Measurements from ENCODE around the gene NFIA.

The NFIA gene

GRCh38 chr1:61293986-61294504, 211.7 kb downstream of the NFIA start:
- H3K27me3 ChIP-seq (ENCODE audit: control insufficient read depth, insufficient read depth, low read length) = no peaks in the 10 kb centered on the region
- H3K9ac ChIP-seq = no peak overlapping the region
- no peak for TF ChIP-seq CTCF (IDR thresholded peaks at IDR 0.05)
- H2AFZ ChIP-seq = no peak overlapping the region
- H3K79me2 ChIP-seq = peaks cover 3% of the 10 kb centered on the region
- H3K4me1 ChIP-seq = no peaks in the 10 kb centered on the region
- H3K4me3 ChIP-seq (ENCODE audit: low read depth, low read length) = no peak overlapping the region
- H3K4me2 ChIP-seq (ENCODE audit: low read length) = no peak overlapping the region
- H3K36me3 ChIP-seq (ENCODE audit: control insufficient read depth, insufficient read depth, low read length) = no peaks in the 10 kb centered on the region
- no peak overlapping the region for H3K27ac ChIP-seq
- H3K9me3 ChIP-seq (ENCODE audit: control insufficient read depth, low read length) = no peaks in the 10 kb centered on the region

GRCh38 chr1:61294930-61295329, 212.6 kb downstream of the NFIA start:
- Histone ChIP-seq H3K36me3 (ENCODE audit: control insufficient read depth, insufficient read depth, low read length) (no peaks in the 10 kb centered on the region), H3K4me2 (ENCODE audit: low read length) (no peak overlapping the region), H2AFZ (no peak overlapping the region), H3K27ac (no peak overlapping the region), H3K9me3 (ENCODE audit: control insufficient read depth, low read length) (no peaks in the 10 kb centered on the region), H3K9ac (no peak overlapping the region), H3K4me3 (ENCODE audit: low read depth, low read length) (no peak overlapping the region), H3K4me1 (no peaks in the 10 kb centered on the region), H3K79me2 (no peaks in the 10 kb centered on the region), H3K27me3 (ENCODE audit: control insufficient read depth, insufficient read depth, low read length) (no peaks in the 10 kb centered on the region)
- TF ChIP-seq CTCF (IDR thresholded peaks at IDR 0.05) = no peak

GRCh38 chr1:61295818-61296537, 213.6 kb downstream of the NFIA start:
- Histone ChIP-seq H3K36me3 (ENCODE audit: control insufficient read depth, insufficient read depth, low read length) (no peaks in the 10 kb centered on the region), H3K27me3 (ENCODE audit: control insufficient read depth, insufficient read depth, low read length) (no peaks in the 10 kb centered on the region), H3K4me3 (ENCODE audit: low read depth, low read length) (no peak overlapping the region), H3K27ac (no peak overlapping the region), H3K9ac (no peak overlapping the region), H3K9me3 (ENCODE audit: control insufficient read depth, low read length) (no peaks in the 10 kb centered on the region), H3K4me1 (no peaks in the 10 kb centered on the region), H3K4me2 (ENCODE audit: low read length) (no peak overlapping the region), H2AFZ (no peak overlapping the region), H3K79me2 (no peaks in the 10 kb centered on the region)
- TF ChIP-seq CTCF (IDR thresholded peaks at IDR 0.05) = no peak

- Histone ChIP-seq H3K79me2 (no peaks in the 10 kb centered on the region), H3K27me3 (ENCODE audit: control insufficient read depth, insufficient read depth, low read length) (no peaks in the 10 kb centered on the region), H3K4me1 (peaks cover 3% of the 10 kb centered on the region), H3K4me2 (ENCODE audit: low read length) (no peak overlapping the region), H3K27ac (no peak overlapping the region), H3K9me3 (ENCODE audit: control insufficient read depth, low read length) (no peaks in the 10 kb centered on the region), H3K36me3 (ENCODE audit: control insufficient read depth, insufficient read depth, low read length) (no peaks in the 10 kb centered on the region), H3K9ac (no peak overlapping the region), H2AFZ (no peak overlapping the region), H3K4me3 (ENCODE audit: low read depth, low read length) (no peak overlapping the region)
- no peak for TF ChIP-seq CTCF (IDR thresholded peaks at IDR 0.05)
Measured at GRCh38 chr1:61297887-61298286, 215.5 kb downstream of the NFIA start.

- H3K27me3 ChIP-seq (ENCODE audit: control insufficient read depth, insufficient read depth, low read length) = no peaks in the 10 kb centered on the region
- H3K9ac ChIP-seq = no peak overlapping the region
- no peaks in the 10 kb centered on the region for H3K9me3 ChIP-seq (ENCODE audit: control insufficient read depth, low read length)
- H3K36me3 ChIP-seq (ENCODE audit: control insufficient read depth, insufficient read depth, low read length) = no peaks in the 10 kb centered on the region
- no peak overlapping the region for H3K27ac ChIP-seq
- TF ChIP-seq CTCF (IDR thresholded peaks at IDR 0.05) = no peak
- H2AFZ ChIP-seq = no peak overlapping the region
- peaks cover 3% of the 10 kb centered on the region for H3K4me1 ChIP-seq
- H3K4me2 ChIP-seq (ENCODE audit: low read length) = no peak overlapping the region
- H3K79me2 ChIP-seq = peaks cover 2% of the 10 kb centered on the region
- H3K4me3 ChIP-seq (ENCODE audit: low read depth, low read length) = no peak overlapping the region
Measured at GRCh38 chr1:61299463-61299862, 217.1 kb downstream of the NFIA start.

Measured in parathyroid adenoma (tissue), 2 donors.